ENCODE results near the gene CTNND1. TPM values are rescaled to one million over a fixed set of nuclear protein-coding genes. Genes with fewer than 3 reads are reported as not detected.

Gene CTNND1
- total and polyA plus RNA-seq, 2 experiments from 2014 or later, result 65.0 to 130 TPM

GRCh38 chr11:57775491-57775890 lies 13.9 kb downstream of the CTNND1 start:
- Histone ChIP-seq H3K4me1 (ENCODE audit: insufficient read depth) (peaks cover 62% of the 10 kb centered on the region), H4K20me1 (ENCODE audit: insufficient read depth, poor library complexity, severe bottlenecking) (peaks cover 79% of the 10 kb centered on the region), H3K9me3 (ENCODE audit: low read depth) (no peaks in the 10 kb centered on the region), H3K9me2 (replicated peaks; ENCODE audit: insufficient read depth) (no peaks in the 10 kb centered on the region), H3K27ac (peak overlapping the region; percentile 91), H2AFZ (no peak overlapping the region), H3K27me3 (no peaks in the 10 kb centered on the region), H3K4me3 (no peak overlapping the region), H3K36me3 (replicated peaks; ENCODE audit: insufficient read depth, low read depth) (no peaks in the 10 kb centered on the region), H3K4me2 (peak overlapping the region; percentile 73), H3K79me2 (peaks cover 92% of the 10 kb centered on the region)
- 74% methylated on average over 5 of the region's 5 CpGs for WGBS (ENCODE audit: low lambda C conversion rate, missing lambda C conversion rate)
- no peak for DNase-seq (ENCODE audit: low spot score)
- TF ChIP-seq CTCF (IDR thresholded peaks at IDR 0.05; ENCODE audit: poor library complexity), result no peak
- TF ChIP-seq EZH2 (IDR thresholded peaks at IDR 0.05; ENCODE audit: borderline replicate concordance), result no peak
- no peak for TF ChIP-seq EZH2phosphoT487 (IDR thresholded peaks at IDR 0.05; ENCODE audit: low read depth, severe bottlenecking, unreplicated experiment)

GRCh38 chr11:57776031-57776521 lies 14.5 kb downstream of the CTNND1 start:
- Histone ChIP-seq H3K79me2 (peaks cover 92% of the 10 kb centered on the region), H3K27ac (peak overlapping the region; percentile 91), H3K4me1 (ENCODE audit: insufficient read depth) (peaks cover 68% of the 10 kb centered on the region), H3K9me2 (replicated peaks; ENCODE audit: insufficient read depth) (no peaks in the 10 kb centered on the region), H3K9me3 (ENCODE audit: low read depth) (no peaks in the 10 kb centered on the region), H2AFZ (no peak overlapping the region), H3K4me3 (no peak overlapping the region), H4K20me1 (ENCODE audit: insufficient read depth, poor library complexity, severe bottlenecking) (peaks cover 77% of the 10 kb centered on the region), H3K27me3 (no peaks in the 10 kb centered on the region), H3K4me2 (peak overlapping the region; percentile 73), H3K36me3 (replicated peaks; ENCODE audit: insufficient read depth, low read depth) (no peaks in the 10 kb centered on the region)
- WGBS (ENCODE audit: low lambda C conversion rate, missing lambda C conversion rate), result 79% methylated on average over 3 of the region's 3 CpGs
- TF ChIP-seq EZH2 (IDR thresholded peaks at IDR 0.05; ENCODE audit: borderline replicate concordance), result no peak
- TF ChIP-seq CTCF (IDR thresholded peaks at IDR 0.05; ENCODE audit: poor library complexity), result no peak
- no peak for TF ChIP-seq EZH2phosphoT487 (IDR thresholded peaks at IDR 0.05; ENCODE audit: low read depth, severe bottlenecking, unreplicated experiment)
- DNase-seq (ENCODE audit: low spot score), result no peak

- H4K20me1 ChIP-seq (ENCODE audit: insufficient read depth, poor library complexity, severe bottlenecking), result peaks cover 71% of the 10 kb centered on the region
Observed at GRCh38 chr11:57776577-57777210, 15.1 kb downstream of the CTNND1 start.

More at GRCh38 chr11:57776577-57777210, 15.1 kb downstream of the CTNND1 start:
- WGBS (ENCODE audit: low lambda C conversion rate, missing lambda C conversion rate), result 56% methylated on average over 2 of the region's 2 CpGs
- Histone ChIP-seq H3K4me1 (ENCODE audit: insufficient read depth) (peaks cover 73% of the 10 kb centered on the region), H3K9me3 (ENCODE audit: low read depth) (no peaks in the 10 kb centered on the region), H3K27ac (peak overlapping the region; percentile 91), H3K4me2 (peak overlapping the region; percentile 73), H2AFZ (no peak overlapping the region), H3K27me3 (no peaks in the 10 kb centered on the region), H3K79me2 (peaks cover 91% of the 10 kb centered on the region), H3K4me3 (no peak overlapping the region), H3K9me2 (replicated peaks; ENCODE audit: insufficient read depth) (no peaks in the 10 kb centered on the region), H3K36me3 (replicated peaks; ENCODE audit: insufficient read depth, low read depth) (no peaks in the 10 kb centered on the region)
- no peak for DNase-seq (ENCODE audit: low spot score)
- TF ChIP-seq CTCF (IDR thresholded peaks at IDR 0.05; ENCODE audit: poor library complexity) (no peak), EZH2 (IDR thresholded peaks at IDR 0.05; ENCODE audit: borderline replicate concordance) (no peak), EZH2phosphoT487 (IDR thresholded peaks at IDR 0.05; ENCODE audit: low read depth, severe bottlenecking, unreplicated experiment) (no peak)

Data from hepatocyte (in vitro differentiated cells).